Vagina (tissue), 2 donors: ENCODE measurements around the gene GNB1L. TPM values are rescaled to one million over a fixed set of nuclear protein-coding genes. Genes with fewer than 3 reads are reported as not detected.

Source experiments
- DNase-seq, 2 donors: peaks; one replicate each; pipeline ENCODE4 v3.0.0-alpha.2; 2017; ENCODE audit errors: extremely low spot score in 2 of 2
- H3K27ac ChIP-seq: fragments of 200-600 bp; sonication (generic); one replicate; pipeline ENCODE4 v1.5.1; 2019
- H3K27me3 ChIP-seq: fragments of 200-600 bp; sonication (generic); one replicate; pipeline ENCODE4 v1.5.1; 2019
- H3K36me3 ChIP-seq, 2 donors: fragments of 200-600 bp; sonication (generic); one replicate each; pipeline ENCODE4 v1.5.1; 2017 to 2019
- H3K4me1 ChIP-seq: fragments of 200-600 bp; sonication (generic); one replicate; pipeline ENCODE4 v1.5.1; 2019
- H3K4me3 ChIP-seq, 2 donors: fragments of 200-600 bp; sonication (generic); 1 replicate in 1 of 2; 2 replicates in 1 of 2; pipeline ENCODE4 v1.5.1; 2016 to 2019
- H3K9me3 ChIP-seq: fragments of 200-600 bp; sonication (generic); one replicate; pipeline ENCODE4 v1.5.1; 2019
- CTCF ChIP-seq, 3 experiments: fragments of 450-650 bp in 2 of 3; fragments of 200-600 bp in 1 of 3; sonication (generic) in 1 of 3; IDR thresholded peaks; one replicate each; pipeline ENCODE4 v1.5.1; 2017 to 2019; ENCODE audit warnings: antibody characterized with exemption in 3 of 3, mild to moderate bottlenecking in 2 of 3, moderate library complexity in 2 of 3
- POLR2A ChIP-seq, 2 donors: fragments of 450-650 bp; IDR thresholded peaks; one replicate each; pipeline ENCODE4 v1.6.1; 2017; ENCODE audit warnings: antibody characterized with exemption in 2 of 2, mild to moderate bottlenecking in 2 of 2, moderate library complexity in 2 of 2
- POLR2AphosphoS5 ChIP-seq, 2 donors: sonication (generic); formaldehyde crosslinking; IDR thresholded peaks; one replicate each; pipeline ENCODE4 v1.9.0; 2017; ENCODE audit warnings: antibody characterized with exemption in 2 of 2, mild to moderate bottlenecking in 2 of 2, low read depth in 1 of 2; ENCODE audit not compliant: insufficient read depth in 1 of 2
- intact Hi-C: fragments of 100-400 bp; cut with DNase I; formaldehyde crosslinking; loops from one replicate; pipeline ENCODE4 v1.15.1; 2023
- total RNA-seq: library from RNA; depleted of rRNA; stranded (reverse); fragments of >200 nt; gene quantifications from one replicate; pipeline ENCODE4 v1.2.3, GENCODE V29; 2016

GNB1L gene
- total RNA-seq, 1 donor from 2014 or later = 14.0 TPM

GRCh38 chr22:19824212-19824925, 30.3 kb downstream of the GNB1L start:
- DNase-seq = peak in 1 of 2 donors; percentile 90

DNA sequence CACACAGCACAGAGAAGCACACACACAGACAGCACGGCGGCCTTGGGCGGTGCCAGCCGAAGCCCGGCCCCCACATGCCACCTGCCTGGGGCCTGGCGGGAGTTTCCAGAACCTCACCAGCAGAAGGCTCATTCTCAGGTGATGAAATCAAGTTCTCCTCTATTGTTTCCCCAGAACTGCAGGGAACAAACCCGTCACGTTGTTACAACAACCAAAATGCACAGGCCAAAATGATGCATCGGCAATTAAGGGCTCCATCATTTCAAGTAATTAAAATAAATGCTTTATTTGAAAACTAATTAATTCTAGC, 30.8 kb downstream of the GNB1L start:
- no peaks in the 10 kb centered on the region for H3K9me3 ChIP-seq
- H3K4me3 ChIP-seq = no peak overlapping the region
- no peak for DNase-seq
- intact Hi-C loops = no loop called here
- H3K27me3 ChIP-seq = no peaks in the 10 kb centered on the region
- H3K4me1 ChIP-seq = no peaks in the 10 kb centered on the region
- no peaks in the 10 kb centered on the region for H3K36me3 ChIP-seq
- no peak overlapping the region for H3K27ac ChIP-seq
- TF ChIP-seq CTCF (IDR thresholded peaks at IDR 0.05) = no peak
- no peak for TF ChIP-seq POLR2A (IDR thresholded peaks at IDR 0.05)
- peak in 1 of 2 donors; percentile 9 for TF ChIP-seq POLR2AphosphoS5 (IDR thresholded peaks at IDR 0.05; ENCODE audit: insufficient read depth in 1 of 2, low read depth in 1 of 2)

More at GRCh38 chr22:19824212-19824925, 30.3 kb downstream of the GNB1L start:
- Histone ChIP-seq H3K27ac (no peak overlapping the region), H3K4me1 (no peaks in the 10 kb centered on the region), H3K9me3 (no peaks in the 10 kb centered on the region), H3K27me3 (no peaks in the 10 kb centered on the region), H3K36me3 (no peaks in the 10 kb centered on the region), H3K4me3 (no peak overlapping the region)
- intact Hi-C loops = no loop called here
- TF ChIP-seq POLR2AphosphoS5 (IDR thresholded peaks at IDR 0.05; ENCODE audit: insufficient read depth in 1 of 2, low read depth in 1 of 2) = no peak
- TF ChIP-seq POLR2A (IDR thresholded peaks at IDR 0.05) = no peak
- no peak for TF ChIP-seq CTCF (IDR thresholded peaks at IDR 0.05)

GRCh38 chr22:19823191-19823901, 31.3 kb downstream of the GNB1L start:
- TF ChIP-seq POLR2A (IDR thresholded peaks at IDR 0.05) = no peak
- no peak for TF ChIP-seq CTCF (IDR thresholded peaks at IDR 0.05)
- TF ChIP-seq POLR2AphosphoS5 (IDR thresholded peaks at IDR 0.05; ENCODE audit: insufficient read depth in 1 of 2, low read depth in 1 of 2) = no peak
- peak in 1 of 2 donors; percentile 55 for DNase-seq
- Histone ChIP-seq H3K9me3 (no peaks in the 10 kb centered on the region), H3K4me3 (no peak overlapping the region), H3K4me1 (no peaks in the 10 kb centered on the region), H3K36me3 (no peaks in the 10 kb centered on the region), H3K27ac (no peak overlapping the region), H3K27me3 (no peaks in the 10 kb centered on the region)
- intact Hi-C loops = no loop called here

DNA sequence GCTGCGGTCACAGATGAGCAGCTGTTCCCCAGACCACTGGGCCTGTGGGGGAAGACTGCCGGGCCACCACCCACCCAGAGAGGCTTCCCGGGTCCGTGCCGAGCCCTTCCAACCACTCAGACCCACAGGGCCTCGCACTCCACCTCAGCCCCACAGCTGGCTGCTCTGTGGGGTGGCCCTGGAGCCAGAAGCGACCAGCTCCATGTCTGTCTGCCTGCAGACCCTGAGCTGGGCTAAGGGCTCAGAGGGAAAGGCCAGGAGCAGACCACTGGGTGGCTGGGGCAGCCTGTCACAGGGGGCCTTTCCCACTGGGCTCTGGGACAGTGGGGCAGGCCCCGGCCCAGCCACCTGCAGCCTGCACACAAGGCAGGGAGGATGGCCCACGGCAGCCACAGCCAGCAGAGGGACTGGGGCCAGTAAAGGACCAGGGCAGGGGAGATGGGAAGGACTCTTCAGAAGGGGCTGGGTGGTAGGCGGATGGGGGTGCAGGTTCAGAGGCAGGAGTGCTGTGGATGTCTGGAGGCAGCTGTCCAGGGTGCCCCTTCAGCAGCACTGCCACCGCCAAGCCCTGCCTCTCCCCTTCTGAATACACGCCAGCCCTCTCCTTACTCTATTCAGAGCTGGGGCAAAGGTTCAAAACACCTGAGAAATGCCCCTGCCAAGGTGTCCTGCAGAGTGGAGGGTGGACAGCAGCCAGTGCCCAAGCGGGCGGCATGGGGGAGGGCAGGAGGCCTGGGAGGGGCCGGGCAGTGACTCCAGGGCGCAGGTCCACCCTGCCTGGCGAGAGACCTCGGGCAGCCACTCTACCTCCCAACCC, 32.2 kb downstream of the GNB1L start:
- Histone ChIP-seq H3K27ac (no peak overlapping the region), H3K4me3 (no peak overlapping the region), H3K27me3 (no peaks in the 10 kb centered on the region), H3K9me3 (no peaks in the 10 kb centered on the region), H3K36me3 (no peaks in the 10 kb centered on the region), H3K4me1 (no peaks in the 10 kb centered on the region)
- DNase-seq = peak in 1 of 2 donors; percentile 82
- intact Hi-C loops = no loop called here
- TF ChIP-seq POLR2A (IDR thresholded peaks at IDR 0.05) (no peak), CTCF (IDR thresholded peaks at IDR 0.05) (no peak), POLR2AphosphoS5 (IDR thresholded peaks at IDR 0.05; ENCODE audit: insufficient read depth in 1 of 2, low read depth in 1 of 2) (no peak)
